ENCODE measurements around the gene CAPN7.
A peak's percentile ranks its signal among the peaks of the same experiment; 100 is the strongest.

The CAPN7 gene

GRCh38 chr3:15284121-15284889, 78.3 kb downstream of the CAPN7 start:
- TF ChIP-seq NFIC (IDR thresholded peaks at IDR 0.05): peak; percentile 68; the same call in 1 of the 2 replicates
- no peak for TF ChIP-seq USF1 (IDR thresholded peaks at IDR 0.05)
- 0 out of 2 replicates have a peak, but pooled peaks have one; percentile 10 for TF ChIP-seq YY1 (IDR thresholded peaks at IDR 0.05; ENCODE audit: low read depth)
- no peak for TF ChIP-seq FOXM1 (IDR thresholded peaks at IDR 0.05; ENCODE audit: borderline replicate concordance, low read depth)
- TF ChIP-seq EGR1 (IDR thresholded peaks at IDR 0.05): no peak
- TF ChIP-seq ZBTB7A (IDR thresholded peaks at IDR 0.05; ENCODE audit: low read depth): no peak
- no peak for TF ChIP-seq REST (IDR thresholded peaks at IDR 0.05; ENCODE audit: low read depth)
- TF ChIP-seq EP300 (IDR thresholded peaks at IDR 0.05; ENCODE audit: borderline replicate concordance): no peak

GRCh38 chr3:15286022-15286421, 80.0 kb downstream of the CAPN7 start:
- TF ChIP-seq NFIC (IDR thresholded peaks at IDR 0.05): no peak
- no peak for TF ChIP-seq RAD21 (IDR thresholded peaks at IDR 0.05; ENCODE audit: low read depth)
- no peak for TF ChIP-seq EGR1 (IDR thresholded peaks at IDR 0.05)
- TF ChIP-seq TEAD4 (IDR thresholded peaks at IDR 0.05): no peak
- no peak for TF ChIP-seq TAF1 (IDR thresholded peaks at IDR 0.05; ENCODE audit: low read depth)
- TF ChIP-seq EP300 (IDR thresholded peaks at IDR 0.05; ENCODE audit: borderline replicate concordance): no peak
- TF ChIP-seq CREB1 (IDR thresholded peaks at IDR 0.05; ENCODE audit: low read depth): no peak

GRCh38 chr3:15287565-15288330, 81.7 kb downstream of the CAPN7 start:
- TF ChIP-seq EGR1 (IDR thresholded peaks at IDR 0.05) (no peak), CEBPB (IDR thresholded peaks at IDR 0.05) (peak; percentile 83)

- TF ChIP-seq MAX (IDR thresholded peaks at IDR 0.05) (no peak), EP300 (IDR thresholded peaks at IDR 0.05; ENCODE audit: borderline replicate concordance) (no peak), REST (IDR thresholded peaks at IDR 0.05; ENCODE audit: low read depth) (no peak), TAF1 (IDR thresholded peaks at IDR 0.05; ENCODE audit: low read depth) (no peak), USF1 (IDR thresholded peaks at IDR 0.05) (no peak), ZBTB7A (IDR thresholded peaks at IDR 0.05; ENCODE audit: low read depth) (no peak), NFIC (IDR thresholded peaks at IDR 0.05) (no peak), TEAD4 (IDR thresholded peaks at IDR 0.05) (no peak), FOXM1 (IDR thresholded peaks at IDR 0.05; ENCODE audit: borderline replicate concordance, low read depth) (no peak), YY1 (IDR thresholded peaks at IDR 0.05; ENCODE audit: low read depth) (no peak)
These were observed 82.4 kb downstream of the CAPN7 start for GRCh38 chr3:15288331-15289035.

GRCh38 chr3:15289661-15290060, 83.6 kb downstream of the CAPN7 start:
- TF ChIP-seq CEBPB (IDR thresholded peaks at IDR 0.05): no peak

- no peak for TF ChIP-seq TCF12 (IDR thresholded peaks at IDR 0.05; ENCODE audit: low read depth)
- no peak for TF ChIP-seq TAF1 (IDR thresholded peaks at IDR 0.05; ENCODE audit: low read depth)
- no peak for TF ChIP-seq ZBTB7A (IDR thresholded peaks at IDR 0.05; ENCODE audit: low read depth)
- TF ChIP-seq REST (IDR thresholded peaks at IDR 0.05; ENCODE audit: low read depth): no peak
- TF ChIP-seq MAX (IDR thresholded peaks at IDR 0.05): no peak
These were observed 84.7 kb downstream of the CAPN7 start for GRCh38 chr3:15290736-15291135.

Data from Ishikawa (cell line).